HG03432 (cell line): ENCODE measurements around the gene MED14.

Experiments
- ATAC-seq: cut with Tn5 transposase; IDR thresholded peaks from one replicate; pipeline ENCODE4 v1.9.1; 2021; ENCODE audit warnings: mild to moderate bottlenecking, moderate library complexity; ENCODE audit not compliant: unreplicated experiment

Gene MED14

GRCh38 chrX:40729598-40730584, 5.5 kb downstream of the MED14 start:
- ATAC-seq = no peak

- ATAC-seq = no peak
Measured at GRCh38 chrX:40727581-40728252, 7.6 kb downstream of the MED14 start.

GRCh38 chrX:40727093-40727492, 8.2 kb downstream of the MED14 start:
- no peak for ATAC-seq

- ATAC-seq = no peak
Measured at GRCh38 chrX:40722930-40723329, 12.4 kb downstream of the MED14 start.

- no peak for ATAC-seq
Measured at GRCh38 chrX:40721489-40722106, 13.7 kb downstream of the MED14 start.

GRCh38 chrX:40720792-40721191, 14.6 kb downstream of the MED14 start:
- no peak for ATAC-seq

- no peak for ATAC-seq
Measured at GRCh38 chrX:40720339-40720738, 15.0 kb downstream of the MED14 start.

GRCh38 chrX:40719731-40720130, 15.6 kb downstream of the MED14 start:
- no peak for ATAC-seq

- ATAC-seq = no peak
Measured at GRCh38 chrX:40719218-40719617, 16.1 kb downstream of the MED14 start.

- no peak for ATAC-seq
Measured at GRCh38 chrX:40709395-40709794, 25.9 kb downstream of the MED14 start.

- no peak for ATAC-seq
Measured at GRCh38 chrX:40705658-40706312, 29.6 kb downstream of the MED14 start.

- no peak for ATAC-seq
Measured at GRCh38 chrX:40700640-40701342, 34.6 kb downstream of the MED14 start.

GRCh38 chrX:40698851-40699250, 36.5 kb downstream of the MED14 start:
- no peak for ATAC-seq

- ATAC-seq = no peak
Measured at GRCh38 chrX:40694802-40695201, 40.5 kb downstream of the MED14 start.

- ATAC-seq = no peak
Measured at GRCh38 chrX:40688929-40689328, 46.4 kb downstream of the MED14 start.

- no peak for ATAC-seq
Measured at GRCh38 chrX:40687169-40687568, 48.2 kb downstream of the MED14 start.

GRCh38 chrX:40685362-40685918, 49.9 kb downstream of the MED14 start:
- no peak for ATAC-seq

GRCh38 chrX:40684092-40684491, 51.2 kb downstream of the MED14 start:
- ATAC-seq = no peak

- ATAC-seq = no peak
Measured at GRCh38 chrX:40683245-40683644, 52.1 kb downstream of the MED14 start.

- ATAC-seq = no peak
Measured at GRCh38 chrX:40671126-40671525, 64.2 kb downstream of the MED14 start.
